ENCODE data around the gene GNAT2.

Gene GNAT2

DNA sequence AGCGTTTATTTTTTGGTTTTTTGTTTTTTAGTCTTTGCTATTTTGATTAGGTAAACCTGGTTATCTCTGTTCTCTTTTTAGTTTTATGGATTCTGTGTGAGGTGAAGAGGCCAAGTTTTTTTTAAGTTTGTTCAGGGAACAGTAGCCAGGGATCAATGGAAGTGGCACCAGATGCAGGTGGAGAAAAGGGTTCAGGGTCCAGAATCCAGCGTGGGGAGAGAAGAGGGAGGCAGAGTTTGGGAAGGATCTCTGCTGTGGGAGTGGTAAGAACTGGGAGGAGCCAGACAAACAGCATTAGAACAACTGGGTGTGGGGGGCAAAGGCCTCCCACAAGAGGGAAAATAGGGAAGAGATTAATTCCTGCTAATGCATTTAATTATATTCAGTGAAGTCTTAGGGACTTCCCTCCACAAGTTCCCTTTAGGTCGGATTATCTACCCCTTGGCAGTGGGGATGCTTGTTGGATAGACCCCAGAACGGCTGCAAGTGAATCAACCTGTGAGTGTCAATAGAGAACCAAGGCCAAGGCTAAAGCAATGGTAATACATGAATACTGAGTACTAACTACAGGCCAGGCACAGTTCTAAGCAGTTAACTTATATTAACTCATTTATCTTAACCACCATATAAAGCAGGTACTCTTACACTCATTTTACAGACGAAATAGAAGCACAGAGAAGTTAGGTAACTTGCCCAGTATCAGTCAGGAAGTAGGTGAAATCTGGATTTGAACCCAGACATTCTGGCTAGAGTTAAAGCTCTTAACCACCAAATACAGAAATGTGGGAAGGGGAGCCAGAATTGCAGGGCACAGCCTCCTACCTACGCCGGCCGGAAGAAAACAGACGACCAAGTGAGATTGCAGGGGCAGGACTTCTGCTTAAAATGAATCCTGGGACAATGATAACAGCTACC is 498 bp downstream of the GNAT2 start:
- DNase-seq, result no peak
- in situ Hi-C loops (cut with HindIII; ENCODE audit: low pct_ligation_motif_present, low pct_unique_long_range_greater_than_20kb, low sequenced_read_pairs), result no loop called here

GRCh38 chr1:109617291-109617801 is 2.1 kb downstream of the GNAT2 start:
- peak; percentile 31 for DNase-seq
- in situ Hi-C loops (cut with HindIII; ENCODE audit: low pct_ligation_motif_present, low pct_unique_long_range_greater_than_20kb, low sequenced_read_pairs), result no loop called here

GRCh38 chr1:109616391-109616790 is 3.0 kb downstream of the GNAT2 start:
- DNase-seq, result no peak
- in situ Hi-C loops (cut with HindIII; ENCODE audit: low pct_ligation_motif_present, low pct_unique_long_range_greater_than_20kb, low sequenced_read_pairs), result no loop called here

DNA sequence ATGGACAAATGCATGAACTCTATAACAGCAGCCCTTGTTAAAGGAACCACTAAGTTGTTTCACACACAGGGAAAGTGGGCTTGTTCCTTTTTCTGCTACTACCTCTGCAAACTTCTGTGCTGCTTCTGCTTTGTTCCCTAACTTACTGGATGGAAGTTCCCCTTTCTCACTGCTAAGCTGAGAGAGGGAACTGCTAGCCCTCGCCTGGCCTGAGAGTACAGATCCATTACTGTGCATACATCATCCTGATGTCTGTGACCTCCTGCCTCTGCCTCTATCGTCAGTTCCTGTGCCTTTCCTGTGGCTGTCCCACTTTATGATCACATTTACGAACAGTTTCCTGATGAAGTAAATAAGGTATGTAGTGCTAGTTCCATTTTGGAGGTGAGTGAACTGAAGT is 3.5 kb downstream of the GNAT2 start:
- no peak for DNase-seq
- in situ Hi-C loops (cut with HindIII; ENCODE audit: low pct_ligation_motif_present, low pct_unique_long_range_greater_than_20kb, low sequenced_read_pairs), result no loop called here

GRCh38 chr1:109613361-109614147 is 5.9 kb downstream of the GNAT2 start:
- in situ Hi-C loops (cut with HindIII; ENCODE audit: low pct_ligation_motif_present, low pct_unique_long_range_greater_than_20kb, low sequenced_read_pairs), result no loop called here

DNA sequence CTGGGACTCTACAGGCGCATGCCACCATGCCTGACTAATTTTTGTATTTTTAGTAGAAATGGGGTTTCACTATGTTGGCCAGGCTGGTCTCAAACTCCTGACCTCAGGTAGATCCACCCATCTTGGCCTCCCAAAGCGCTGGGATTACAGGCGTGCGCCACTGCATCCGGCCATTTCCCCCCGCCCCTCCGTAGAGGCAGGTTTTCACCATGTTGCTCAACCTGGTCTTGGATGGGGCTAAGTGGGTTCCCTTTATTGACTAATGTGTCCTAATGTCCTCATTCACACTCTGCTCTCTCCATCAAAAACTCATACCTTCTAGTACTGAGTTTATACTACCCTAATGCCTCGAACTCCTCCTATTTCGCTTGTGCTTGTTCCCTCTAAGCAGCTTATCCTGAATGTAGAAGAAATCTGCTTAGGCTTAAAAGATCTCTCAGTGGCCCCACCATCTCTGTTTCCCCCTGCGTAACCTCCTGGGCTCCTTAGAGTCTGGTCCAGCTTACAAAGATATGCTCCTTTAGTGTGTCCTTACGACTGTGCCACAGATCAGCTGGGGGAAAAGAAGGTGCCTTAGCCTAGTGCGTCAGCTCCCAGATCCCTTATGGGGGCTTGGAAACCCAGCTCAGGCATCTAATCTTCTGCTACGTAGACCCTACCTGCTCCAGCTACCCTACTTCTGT is 8.0 kb downstream of the GNAT2 start:
- in situ Hi-C loops (cut with HindIII; ENCODE audit: low pct_ligation_motif_present, low pct_unique_long_range_greater_than_20kb, low sequenced_read_pairs), result no loop called here

More at GRCh38 chr1:109613361-109614147, 5.9 kb downstream of the GNAT2 start:
- no peak for DNase-seq

DNA sequence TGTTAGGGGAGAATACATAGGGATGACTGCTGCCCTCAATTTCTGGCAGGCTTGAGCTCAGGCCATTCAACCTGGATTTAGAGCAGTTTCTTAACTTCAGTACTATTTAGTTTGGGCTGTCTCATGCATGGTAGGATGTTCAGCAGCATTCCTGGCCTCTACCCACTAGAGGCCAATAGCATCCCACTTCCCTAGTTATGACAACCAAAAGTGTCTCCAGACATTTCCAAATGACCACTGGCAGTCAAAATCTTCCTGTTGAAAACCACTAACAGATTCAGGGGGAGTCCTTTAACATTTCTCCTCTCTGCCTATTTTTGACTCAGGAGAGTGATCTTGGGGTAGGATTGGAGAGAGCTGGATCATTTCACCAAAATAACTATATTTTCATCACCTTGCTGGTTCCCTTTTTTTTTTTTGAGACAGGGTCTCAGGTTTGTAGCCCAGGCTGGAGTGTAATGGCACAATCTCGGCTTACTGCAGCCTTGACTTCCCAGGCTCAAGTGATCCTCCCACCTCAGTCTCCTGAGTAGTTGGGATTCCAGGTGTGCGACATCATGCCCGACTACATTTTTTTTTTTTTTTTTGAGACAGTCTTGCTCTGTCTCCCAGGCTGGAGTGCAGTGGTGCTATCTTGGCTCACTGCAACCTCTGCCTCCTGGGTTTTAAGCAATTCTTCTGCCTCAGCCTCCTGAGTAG is 8.7 kb downstream of the GNAT2 start:
- peak; percentile 60 for DNase-seq
- in situ Hi-C loops (cut with HindIII; ENCODE audit: low pct_ligation_motif_present, low pct_unique_long_range_greater_than_20kb, low sequenced_read_pairs), result no loop called here

More for the DNA sequence above, 8.0 kb downstream of the GNAT2 start:
- DNase-seq, result no peak

DNA sequence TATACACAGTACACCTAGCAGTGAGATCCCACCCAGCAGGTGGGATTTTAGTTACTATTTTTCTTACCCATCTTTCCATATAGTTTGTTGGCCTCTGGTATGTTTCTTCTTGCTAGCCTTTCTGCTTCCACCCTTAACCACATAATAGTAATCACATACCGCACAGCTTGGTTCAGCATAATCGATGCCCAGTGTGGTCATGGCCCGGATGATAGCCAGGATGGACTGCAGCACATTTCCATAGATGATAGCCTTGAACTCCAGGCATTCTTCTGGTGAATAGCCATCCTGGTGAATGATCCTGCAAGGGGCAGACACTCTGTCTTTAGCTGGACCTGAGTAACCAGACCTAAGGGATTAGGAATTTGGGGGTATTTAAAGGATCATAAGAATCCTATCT is 9.5 kb downstream of the GNAT2 start:
- in situ Hi-C loops (cut with HindIII; ENCODE audit: low pct_ligation_motif_present, low pct_unique_long_range_greater_than_20kb, low sequenced_read_pairs), result no loop called here
- no peak for DNase-seq

- DNase-seq, result no peak
- in situ Hi-C loops (cut with HindIII; ENCODE audit: low pct_ligation_motif_present, low pct_unique_long_range_greater_than_20kb, low sequenced_read_pairs), result no loop called here
Measured at GRCh38 chr1:109605381-109605780, 14.0 kb downstream of the GNAT2 start.

DNA sequence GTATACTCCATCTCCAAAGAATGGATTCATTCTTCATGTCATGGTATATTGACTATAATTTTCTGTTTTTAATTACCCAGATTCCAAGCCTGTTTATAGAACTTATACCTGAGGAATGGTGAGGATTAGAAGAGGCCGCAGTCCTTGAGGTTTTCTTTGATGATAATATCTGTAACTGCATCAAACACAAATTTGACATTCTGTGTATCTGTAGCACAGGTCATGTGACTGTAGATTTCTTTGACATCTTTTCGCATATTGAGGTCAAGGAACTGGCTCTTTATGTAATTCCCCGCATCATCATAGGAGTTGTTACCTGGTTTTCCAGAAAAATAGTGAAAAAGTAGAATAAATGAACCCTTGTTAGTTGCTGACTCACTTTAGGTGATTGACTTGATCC is 16.2 kb downstream of the GNAT2 start:
- in situ Hi-C loops (cut with HindIII; ENCODE audit: low pct_ligation_motif_present, low pct_unique_long_range_greater_than_20kb, low sequenced_read_pairs), result no loop called here
- no peak for DNase-seq

GRCh38 chr1:109598655-109599054 is 20.8 kb downstream of the GNAT2 start:
- no peak for DNase-seq
- in situ Hi-C loops (cut with HindIII; ENCODE audit: low pct_ligation_motif_present, low pct_unique_long_range_greater_than_20kb, low sequenced_read_pairs), result no loop called here

- DNase-seq, result no peak
- in situ Hi-C loops (cut with HindIII; ENCODE audit: low pct_ligation_motif_present, low pct_unique_long_range_greater_than_20kb, low sequenced_read_pairs), result no loop called here
Measured at GRCh38 chr1:109598156-109598555, 21.3 kb downstream of the GNAT2 start.

GRCh38 chr1:109595531-109595930 is 23.9 kb downstream of the GNAT2 start:
- DNase-seq, result peak; percentile 40

GRCh38 chr1:109592916-109593315 is 26.5 kb downstream of the GNAT2 start:
- in situ Hi-C loops (cut with HindIII; ENCODE audit: low pct_ligation_motif_present, low pct_unique_long_range_greater_than_20kb, low sequenced_read_pairs), result no loop called here
- no peak for DNase-seq

More at GRCh38 chr1:109595531-109595930, 23.9 kb downstream of the GNAT2 start:
- in situ Hi-C loops (cut with HindIII; ENCODE audit: low pct_ligation_motif_present, low pct_unique_long_range_greater_than_20kb, low sequenced_read_pairs), result no loop called here

DNA sequence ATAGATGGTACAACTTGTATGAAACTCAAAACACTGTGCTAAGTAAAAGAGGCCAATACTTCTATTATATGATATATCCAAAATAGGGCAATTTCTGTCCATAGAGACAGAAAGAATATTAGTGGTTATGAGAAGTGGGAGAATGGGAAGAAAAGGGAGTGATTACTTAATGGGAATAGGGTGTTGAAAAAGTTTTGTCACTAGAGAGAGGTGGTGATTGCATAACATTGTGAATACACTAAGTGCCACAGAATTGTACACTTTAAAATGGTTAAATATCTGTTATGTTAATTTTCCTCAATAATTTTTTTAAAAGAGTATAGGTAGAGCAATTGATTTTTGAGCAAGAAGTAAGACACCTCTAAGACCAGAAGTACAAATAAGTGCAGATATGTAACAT is 29.7 kb downstream of the GNAT2 start:
- in situ Hi-C loops (cut with HindIII; ENCODE audit: low pct_ligation_motif_present, low pct_unique_long_range_greater_than_20kb, low sequenced_read_pairs), result no loop called here
- DNase-seq, result no peak

GRCh38 chr1:109589177-109589576 is 30.2 kb downstream of the GNAT2 start:
- in situ Hi-C loops (cut with HindIII; ENCODE audit: low pct_ligation_motif_present, low pct_unique_long_range_greater_than_20kb, low sequenced_read_pairs), result no loop called here
- no peak for DNase-seq

- no peak for DNase-seq
- in situ Hi-C loops (cut with HindIII; ENCODE audit: low pct_ligation_motif_present, low pct_unique_long_range_greater_than_20kb, low sequenced_read_pairs), result no loop called here
Measured at GRCh38 chr1:109586055-109586454, 33.4 kb downstream of the GNAT2 start.

DNA sequence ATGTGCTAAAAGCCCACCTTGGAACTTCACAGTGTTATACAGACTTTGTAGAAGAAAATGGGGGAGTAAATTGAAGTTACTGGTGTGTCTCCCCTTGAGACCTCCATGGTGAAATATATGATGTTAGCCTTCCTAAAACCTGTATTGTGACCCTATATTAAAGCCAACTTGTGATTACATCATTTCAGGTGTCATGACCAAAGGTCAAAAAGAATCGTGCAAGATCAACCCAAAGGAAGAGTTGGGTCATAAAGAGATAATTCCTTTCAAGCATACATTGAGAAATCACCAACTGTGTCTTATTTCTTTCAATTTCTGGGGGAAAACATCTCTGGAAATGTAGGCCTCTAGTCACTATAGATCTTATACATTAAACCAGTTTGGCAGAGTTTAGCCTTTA is 34.6 kb downstream of the GNAT2 start:
- in situ Hi-C loops (cut with HindIII; ENCODE audit: low pct_ligation_motif_present, low pct_unique_long_range_greater_than_20kb, low sequenced_read_pairs), result no loop called here
- no peak for DNase-seq

All from ACHN (cell line).